HG02943 (cell line): ENCODE results near the gene SUSD6.
"Not testable (repeated sequence)": the region's sequence is repeated elsewhere in the genome, so short reads cannot be mapped to it uniquely, and the experiment has no call there.

ENCODE experiments used
- ATAC-seq: cut with Tn5 transposase; IDR thresholded peaks from one replicate; pipeline ENCODE4 v1.9.1; 2021; ENCODE audit warnings: mild to moderate bottlenecking, low read depth, moderate library complexity; ENCODE audit not compliant: unreplicated experiment

Gene SUSD6

DNA sequence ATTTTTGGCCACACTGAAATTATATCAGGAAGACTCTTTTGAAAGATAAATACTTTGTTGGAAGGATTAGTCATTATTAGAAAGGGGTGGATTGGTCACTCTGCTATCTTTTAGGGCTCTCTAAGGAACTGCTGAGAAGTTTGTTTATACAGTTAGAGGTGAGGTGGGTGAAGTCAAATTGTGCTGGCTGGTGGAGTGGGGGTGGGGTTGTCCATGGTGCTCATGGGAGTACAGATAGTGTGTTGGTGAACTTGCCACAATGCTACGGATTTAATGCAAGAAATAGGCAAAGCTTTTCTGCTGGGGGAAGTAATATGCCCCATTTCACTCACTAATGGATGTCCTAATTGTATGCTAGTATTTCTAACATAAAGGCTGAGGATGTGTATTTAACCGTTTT lies 35.8 kb downstream of the SUSD6 start:
- no peak for ATAC-seq

DNA sequence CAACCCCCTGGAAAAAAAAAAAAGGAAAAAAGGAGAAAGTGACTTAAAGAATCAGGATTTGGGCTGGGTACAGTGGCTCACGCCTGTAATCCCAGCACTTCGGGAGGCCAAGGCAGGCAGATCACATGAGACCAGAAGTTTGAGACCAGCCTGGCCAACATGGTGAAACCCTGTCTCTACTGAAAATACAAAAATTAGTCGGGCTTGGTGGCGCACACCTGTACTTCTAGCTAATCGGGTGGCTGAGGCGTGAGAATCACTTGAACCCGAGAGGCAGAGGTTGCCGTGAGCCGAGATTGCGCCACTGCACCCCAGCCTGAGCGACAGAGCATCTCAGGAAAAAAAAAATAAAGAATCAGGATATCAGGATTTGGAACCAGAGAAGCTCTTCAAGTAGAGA lies 36.2 kb downstream of the SUSD6 start:
- ATAC-seq, result not testable (repeated sequence)

DNA sequence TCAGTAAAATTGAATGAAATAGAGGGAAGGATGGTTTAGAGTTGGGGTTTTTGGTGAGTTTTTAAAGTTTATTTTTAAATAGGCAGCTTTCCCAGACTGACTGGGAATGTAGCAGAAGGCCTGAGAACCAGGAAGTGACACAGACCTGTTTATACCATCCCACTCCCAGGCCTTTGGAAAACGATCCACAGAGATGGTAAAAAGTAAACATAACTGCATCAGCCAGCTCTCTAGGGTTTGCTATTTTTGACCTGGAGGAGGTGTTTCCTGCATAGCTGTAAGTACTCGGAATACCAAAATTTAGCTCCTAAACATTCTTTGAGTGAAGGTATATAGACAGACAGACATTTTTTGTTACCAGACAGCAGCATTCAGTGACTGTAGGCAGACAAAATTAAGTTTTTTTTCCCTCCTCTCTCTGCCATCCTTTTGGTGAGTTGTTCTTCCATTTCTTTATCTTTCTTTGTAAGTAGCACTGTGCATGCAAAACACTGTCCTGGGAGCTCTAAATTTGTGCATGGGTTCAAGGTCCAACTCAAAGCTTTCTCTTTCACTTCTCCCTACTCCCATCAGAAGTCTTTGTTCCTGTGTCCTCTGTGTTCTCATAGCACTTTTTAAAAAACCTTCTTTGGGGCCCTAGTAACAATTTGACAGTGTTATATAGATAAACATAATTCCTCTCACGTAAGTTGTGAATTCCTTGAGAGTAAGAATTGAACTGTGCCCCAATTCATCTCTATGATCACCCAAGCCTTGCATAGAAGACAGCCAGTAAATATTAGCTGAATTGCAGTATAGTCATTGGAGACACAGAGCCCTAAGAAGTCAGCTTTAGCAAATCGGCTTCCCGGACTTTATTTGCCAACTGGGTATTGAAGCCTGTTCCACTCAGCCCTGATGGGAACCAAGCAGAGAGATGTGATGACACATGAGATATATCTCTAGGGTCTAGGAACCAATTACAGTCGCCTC lies 37.4 kb downstream of the SUSD6 start:
- ATAC-seq, result peak; percentile 73

DNA sequence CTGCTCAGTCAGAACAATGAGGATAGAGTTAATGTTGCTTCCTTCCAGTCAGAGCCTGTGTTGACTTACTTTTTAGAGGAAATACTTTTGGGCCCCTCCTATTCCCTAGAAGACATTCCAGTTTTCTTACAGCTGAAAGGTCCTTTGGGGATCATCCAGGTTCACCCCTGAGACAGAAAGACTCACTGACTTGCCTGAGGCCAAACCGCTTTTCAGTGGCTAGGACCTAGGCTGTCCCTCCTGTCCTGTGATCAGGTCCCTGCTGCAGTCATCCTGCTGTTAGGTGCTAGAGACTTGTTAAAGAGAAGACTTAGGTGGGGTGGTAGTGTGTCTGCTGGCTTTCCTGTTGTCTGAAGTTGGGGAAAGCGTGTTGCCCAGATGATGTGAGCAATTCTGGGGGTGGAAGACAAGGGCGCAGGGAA lies 39.6 kb downstream of the SUSD6 start:
- ATAC-seq, result no peak

DNA sequence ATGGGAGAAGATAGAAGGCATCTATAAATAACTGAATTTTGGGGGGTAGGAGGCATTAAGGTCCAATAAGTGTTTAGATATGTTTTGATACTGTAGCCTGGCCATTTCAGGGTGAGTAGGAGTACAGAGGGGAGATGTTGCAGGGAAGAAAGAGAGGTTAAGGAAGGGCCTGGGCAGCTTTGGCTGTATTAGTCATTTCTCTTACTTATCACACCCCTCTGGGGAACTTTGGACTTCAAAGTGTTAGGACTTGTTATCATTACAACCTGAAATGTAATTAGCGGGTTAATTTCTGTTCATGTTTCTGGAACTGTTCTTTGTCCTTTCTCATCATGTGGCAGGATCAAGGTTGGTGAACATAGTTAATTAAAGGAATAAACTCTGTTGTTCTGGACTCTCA lies 40.3 kb downstream of the SUSD6 start:
- ATAC-seq, result no peak

DNA sequence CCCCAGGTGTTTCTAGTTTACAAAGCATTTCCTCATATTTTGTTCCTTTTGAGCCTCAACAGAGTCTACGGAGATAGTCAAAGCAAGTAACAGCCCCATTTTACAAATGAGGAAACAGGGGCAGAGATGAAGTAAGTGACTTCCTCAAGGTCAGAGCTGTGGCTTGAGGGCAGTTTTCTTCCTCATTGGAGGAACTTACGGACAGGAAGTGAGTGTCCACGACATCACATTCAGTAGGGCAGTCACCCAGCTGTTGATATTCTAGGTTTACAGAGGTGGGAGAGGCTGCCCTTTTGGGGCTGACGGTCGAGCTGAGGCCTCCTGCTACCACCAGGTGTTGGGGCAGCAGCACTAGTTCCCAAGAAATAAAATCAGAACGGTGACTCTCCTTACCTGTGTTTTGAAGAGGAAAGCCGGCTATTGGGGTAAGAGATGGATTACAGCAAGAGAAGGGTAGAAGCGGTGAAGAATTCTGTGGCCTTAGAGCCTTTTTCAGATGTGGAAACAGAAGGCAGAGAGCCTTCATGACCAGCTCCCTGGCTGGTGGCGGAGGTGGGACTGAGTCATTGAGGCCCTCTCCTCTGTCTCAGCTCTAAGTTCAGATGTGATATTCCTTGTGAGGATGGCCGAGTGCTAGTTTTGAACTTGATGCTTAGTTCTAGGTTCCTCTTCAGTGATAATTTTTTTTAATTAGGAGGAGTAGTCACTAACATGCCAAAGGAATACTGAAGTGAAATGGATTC lies 41.7 kb downstream of the SUSD6 start:
- peak; percentile 50 for ATAC-seq

DNA sequence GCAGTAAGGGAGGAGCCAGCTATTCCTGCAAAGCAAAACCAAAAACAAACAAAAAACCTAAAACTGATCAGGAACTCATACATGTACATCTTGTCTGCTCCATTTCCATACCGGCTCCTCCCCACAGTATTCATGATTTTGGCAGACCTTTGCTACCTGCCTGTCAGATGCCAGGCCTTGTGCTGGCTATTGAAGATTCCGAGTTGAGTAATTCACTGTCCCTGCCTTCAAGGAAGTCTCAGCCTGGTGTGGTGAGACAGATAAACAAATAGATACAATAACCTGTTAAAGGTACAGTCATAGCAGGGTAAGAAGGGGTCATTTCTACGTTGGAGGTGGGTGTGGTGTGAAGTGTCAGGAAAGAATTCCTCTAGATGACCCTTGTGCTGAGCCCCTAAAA lies 42.7 kb downstream of the SUSD6 start:
- no peak for ATAC-seq

DNA sequence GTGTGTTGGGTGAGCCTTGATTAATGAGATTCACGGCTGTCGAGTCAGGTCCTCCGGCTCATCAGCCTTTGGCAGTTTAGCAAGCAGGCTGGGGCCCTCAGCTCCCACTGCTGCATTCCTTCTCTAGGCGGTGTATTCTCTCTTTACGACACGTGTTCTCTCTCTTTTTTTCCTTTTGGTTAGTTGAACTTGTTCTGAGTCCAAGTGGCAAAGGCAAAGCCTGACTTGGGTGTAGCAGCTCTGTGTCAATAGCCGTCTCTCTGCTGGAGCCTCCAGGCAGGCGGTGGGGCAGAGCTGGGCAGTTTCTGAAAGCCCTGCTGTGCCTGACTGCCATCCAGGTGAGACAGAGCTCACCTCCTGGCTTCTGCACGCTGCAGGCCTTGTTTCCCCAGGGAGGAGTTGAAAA lies 46.6 kb downstream of the SUSD6 start:
- no peak for ATAC-seq

DNA sequence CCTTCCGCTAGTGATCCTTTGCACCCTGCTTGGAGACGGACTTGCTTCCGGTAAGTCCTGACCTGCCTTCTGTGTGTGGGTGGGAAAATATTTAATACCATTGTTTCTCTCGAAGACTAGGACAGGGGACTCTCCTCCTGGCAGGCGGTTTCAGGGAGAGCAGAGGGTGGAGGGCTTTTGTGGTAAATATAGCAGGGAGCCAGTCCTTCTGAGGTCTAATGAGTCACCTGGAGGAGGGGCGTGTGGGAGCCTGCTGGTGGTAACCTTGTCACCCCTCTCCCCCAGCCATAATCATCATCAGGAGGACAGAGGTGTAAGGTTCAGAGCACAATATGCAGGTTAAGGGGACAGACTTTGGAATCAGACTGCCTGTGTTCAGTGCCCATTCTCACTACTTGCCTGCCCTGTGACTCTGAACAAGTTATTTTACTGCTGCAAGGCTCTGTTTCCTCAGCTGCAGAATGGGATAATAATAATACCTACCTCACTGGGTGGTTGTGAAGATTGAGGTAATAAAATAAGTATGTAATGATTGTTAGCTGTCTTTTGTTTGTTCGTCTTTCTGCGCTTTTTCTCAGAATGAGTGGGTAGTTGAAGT lies 47.4 kb downstream of the SUSD6 start:
- no peak for ATAC-seq

DNA sequence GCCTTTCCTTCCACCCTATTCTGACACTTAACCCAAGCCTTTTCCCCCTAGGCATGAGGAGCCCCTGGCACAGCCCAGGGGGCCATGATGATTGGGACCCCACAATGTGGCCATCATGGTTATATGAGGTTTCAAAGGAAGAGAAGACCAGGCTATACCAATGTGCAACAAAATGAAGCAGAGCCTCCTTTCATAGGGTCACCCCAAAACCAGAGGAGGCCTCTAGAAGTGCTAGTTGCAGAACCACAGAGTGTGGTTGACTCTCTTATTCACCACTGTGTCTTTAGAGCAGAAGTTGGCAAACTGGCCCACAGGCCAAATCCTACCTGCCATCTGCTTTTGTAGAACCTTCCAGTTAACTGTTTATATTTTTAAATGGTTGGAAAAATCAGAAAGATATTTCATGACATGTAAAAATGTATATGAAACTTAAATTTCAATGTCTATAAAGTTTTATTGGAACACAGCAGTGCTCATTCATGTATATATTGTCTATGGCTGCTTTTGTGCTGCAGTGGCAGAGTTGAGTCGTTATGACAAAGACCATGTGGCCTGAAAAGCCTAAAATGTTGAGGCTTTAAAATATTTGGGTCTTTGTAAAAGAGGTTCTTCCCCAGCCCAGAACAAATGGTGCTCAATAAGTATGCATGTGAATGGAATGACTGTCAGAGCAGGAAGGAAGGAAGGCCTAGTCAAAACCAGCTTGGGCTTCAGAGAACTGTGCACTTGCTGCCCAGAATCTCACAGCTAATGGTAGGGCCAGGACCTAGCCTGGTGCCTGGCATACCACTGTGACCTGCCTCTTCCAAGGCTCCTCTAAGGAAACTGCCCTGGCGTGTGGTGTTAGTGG lies 49.2 kb downstream of the SUSD6 start:
- no peak for ATAC-seq

DNA sequence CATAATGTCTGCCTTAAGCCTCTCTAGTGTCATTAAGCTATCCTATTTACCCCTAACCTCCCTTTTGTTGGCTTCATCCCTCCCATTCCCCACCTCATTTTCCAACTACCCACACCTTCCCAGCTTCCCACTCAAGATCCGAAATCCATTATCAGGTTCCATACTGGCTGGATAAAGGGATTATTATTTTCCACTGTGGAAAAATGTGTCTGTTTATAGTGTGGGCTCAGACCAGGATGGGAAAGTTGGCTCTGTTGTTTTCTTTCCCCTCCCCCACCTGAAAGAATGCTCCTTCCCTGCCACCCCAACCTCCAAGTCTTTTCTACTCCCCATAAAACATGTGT lies 49.8 kb downstream of the SUSD6 start:
- ATAC-seq, result no peak

DNA sequence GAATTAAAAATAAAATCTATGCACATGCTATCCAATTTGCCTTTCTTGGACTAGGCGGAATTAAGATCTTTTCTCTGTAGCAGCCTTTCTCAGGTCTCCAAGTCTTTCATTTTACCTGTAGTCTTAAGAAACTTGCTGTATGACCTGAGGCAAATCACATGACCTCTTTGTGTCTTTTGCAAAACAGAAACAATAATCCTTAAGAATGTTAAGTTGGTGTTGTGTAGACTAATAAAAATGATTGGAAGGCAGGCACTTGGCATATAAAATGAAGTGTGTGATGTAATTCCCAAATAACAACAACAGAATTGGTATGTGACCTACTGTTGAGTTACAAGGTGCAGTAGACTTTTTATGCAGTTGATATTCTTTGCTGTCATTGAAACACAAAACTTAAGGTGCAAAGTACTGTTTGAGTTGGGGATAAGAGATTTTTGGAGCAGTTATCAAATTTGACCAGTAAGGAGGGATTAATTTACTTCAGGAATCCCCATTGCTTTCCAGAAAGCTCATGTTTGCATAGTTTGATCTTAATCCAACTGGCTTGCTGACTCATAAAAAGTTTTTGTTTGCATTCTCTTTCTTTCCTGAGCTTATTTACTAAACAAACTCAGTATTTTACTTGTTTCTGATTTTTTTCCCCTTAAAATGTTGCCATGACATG lies 51.4 kb downstream of the SUSD6 start:
- ATAC-seq, result no peak

DNA sequence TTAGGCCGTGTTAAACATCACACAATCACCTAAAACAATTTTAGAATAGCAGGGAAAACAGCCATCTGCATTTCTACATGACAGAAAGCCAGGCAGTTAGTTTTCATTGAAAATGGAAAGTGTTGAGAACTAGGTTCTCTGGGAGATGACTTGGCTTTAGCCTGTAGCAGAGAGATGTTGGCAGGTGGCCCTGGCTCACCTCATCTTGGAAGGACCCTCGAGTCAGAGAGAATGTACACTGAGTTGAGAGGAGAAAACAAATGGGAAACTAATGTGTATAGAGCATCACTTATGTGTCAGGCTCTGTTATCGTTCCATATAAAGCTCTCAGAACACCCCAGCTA lies 51.9 kb downstream of the SUSD6 start:
- ATAC-seq, result no peak

DNA sequence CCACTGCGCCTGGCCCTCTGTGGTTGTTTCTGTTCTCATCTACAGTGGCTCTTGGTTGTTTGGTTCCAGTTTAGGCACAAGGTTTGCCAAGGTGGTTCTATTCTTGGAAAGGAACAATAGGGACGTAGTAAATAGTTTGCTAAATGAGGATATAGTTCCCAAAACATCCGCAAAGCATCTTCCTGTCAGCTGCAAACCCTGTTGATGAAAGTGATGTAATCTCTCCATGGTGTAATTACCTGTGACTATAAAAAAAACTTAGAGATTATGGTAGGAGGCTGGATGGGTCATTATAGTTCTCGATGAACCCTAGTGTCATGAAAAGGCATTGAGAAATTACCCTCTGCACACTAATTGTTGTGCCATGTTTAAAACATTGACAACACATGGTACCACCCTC lies 52.9 kb downstream of the SUSD6 start:
- no peak for ATAC-seq

DNA sequence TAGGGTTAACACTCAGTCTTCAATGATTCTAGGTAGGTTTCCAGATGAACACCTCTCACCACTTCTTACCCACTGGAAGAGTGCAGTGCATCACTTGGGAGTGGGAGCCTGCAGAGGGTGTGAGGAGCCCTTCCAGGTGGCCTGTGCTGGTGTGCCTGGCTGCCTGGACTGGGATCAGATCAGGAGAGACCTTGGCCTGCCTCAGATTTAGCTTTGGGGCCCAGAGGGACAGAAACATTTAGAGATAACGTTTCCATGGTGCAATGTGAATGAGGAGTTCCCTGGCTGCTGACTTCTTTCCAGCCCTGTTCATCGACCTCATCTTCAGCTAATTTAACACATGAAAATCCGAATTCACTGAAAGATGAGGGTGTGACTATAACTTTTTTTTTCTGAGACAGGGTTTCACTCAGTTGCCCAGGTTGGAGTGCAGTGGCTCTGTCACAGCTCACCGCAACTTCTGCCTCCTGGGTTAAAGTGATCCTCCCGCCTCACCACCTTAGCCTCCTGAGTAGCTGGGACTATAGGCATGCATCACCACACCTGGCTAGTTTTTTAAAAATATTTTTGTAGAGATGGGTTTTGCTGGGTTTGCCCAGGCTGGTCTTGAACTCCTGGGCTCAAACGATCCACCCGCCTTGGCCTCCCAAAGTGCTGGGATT lies 53.6 kb downstream of the SUSD6 start:
- ATAC-seq, result no peak

DNA sequence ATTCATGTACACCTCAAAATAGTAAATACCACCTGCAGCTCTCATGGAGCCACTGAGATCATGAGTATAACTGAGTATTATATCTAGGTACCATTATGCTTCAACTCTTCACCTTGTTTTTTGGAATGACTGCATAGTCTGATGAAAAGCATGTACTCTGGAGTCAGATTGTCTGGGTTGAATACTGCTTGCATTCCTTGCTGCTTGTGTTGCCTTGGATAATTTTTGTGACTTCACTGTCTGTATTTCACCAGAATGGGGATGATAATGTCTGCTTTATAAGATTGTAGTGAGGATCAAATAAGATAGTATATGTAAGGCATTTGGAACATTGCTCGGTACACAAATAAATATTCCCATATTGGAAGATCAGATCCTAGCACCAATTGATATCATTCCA lies 54.2 kb downstream of the SUSD6 start:
- ATAC-seq, result no peak

DNA sequence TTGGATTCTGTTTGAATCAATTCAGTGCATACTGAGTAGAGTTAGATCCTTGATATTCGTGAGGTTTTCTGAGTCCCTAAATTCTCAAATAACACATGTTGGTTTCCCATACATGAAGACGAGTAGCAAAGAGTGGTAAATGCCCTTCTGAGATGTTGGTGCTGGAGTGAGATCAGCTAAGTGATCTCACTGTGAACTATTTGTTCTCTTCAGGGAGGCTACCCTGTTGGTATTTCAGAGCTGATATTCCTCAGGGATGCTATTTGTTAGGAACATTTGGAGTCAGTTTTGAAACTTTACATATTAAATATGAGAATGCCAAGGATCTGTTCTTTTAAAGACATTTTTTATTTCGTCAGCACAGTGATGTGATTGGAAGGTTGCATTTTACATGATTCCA lies 54.7 kb downstream of the SUSD6 start:
- ATAC-seq, result no peak

DNA sequence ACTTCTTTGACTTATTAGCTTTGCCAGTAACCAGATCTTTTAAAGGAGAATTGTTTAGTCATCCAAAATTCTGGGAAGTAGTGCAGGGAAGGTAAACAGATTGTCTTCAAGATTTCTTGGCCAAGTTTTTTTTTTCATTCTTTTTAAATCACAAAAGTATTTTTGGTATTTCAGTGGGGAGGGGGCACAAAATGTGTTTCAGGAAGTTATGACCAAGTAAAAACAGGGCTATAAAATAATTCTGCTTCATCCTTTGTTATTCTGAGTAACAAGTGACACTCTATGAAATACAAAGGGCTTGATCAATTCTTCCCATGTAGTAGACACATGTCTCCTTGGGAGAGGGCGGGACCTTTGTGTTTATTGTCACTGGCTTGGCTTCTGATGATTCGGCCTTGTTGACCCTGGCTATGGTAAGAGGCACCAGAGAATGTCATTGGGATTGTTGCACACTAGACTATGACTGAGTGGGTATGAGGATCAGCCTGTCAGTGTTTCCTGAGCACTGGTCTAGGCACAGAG lies 55.4 kb downstream of the SUSD6 start:
- no peak for ATAC-seq

DNA sequence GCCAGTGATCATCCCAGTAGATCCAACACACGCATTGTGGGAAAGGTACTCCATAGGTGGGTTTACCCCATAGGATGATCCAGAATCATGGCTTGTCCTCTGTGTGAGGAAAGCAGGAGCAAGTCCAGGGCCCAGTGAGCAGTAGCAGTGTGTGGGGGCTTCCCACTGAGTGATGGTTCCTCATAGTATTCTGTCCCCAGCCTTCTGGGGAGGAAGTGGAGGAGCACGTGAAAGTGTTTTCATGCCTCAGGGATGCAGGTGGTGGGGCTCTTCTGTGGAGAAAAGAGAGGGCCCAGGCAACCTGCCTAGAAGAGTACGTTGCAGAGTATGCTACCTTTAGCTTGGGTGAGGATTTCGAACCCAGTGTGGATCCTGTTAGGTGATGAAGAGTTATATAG lies 56.5 kb downstream of the SUSD6 start:
- ATAC-seq, result no peak
